ENCODE data around the gene LRRC8A.
"Not testable (repeated sequence)": the region's sequence is repeated elsewhere in the genome, so short reads cannot be mapped to it uniquely, and the experiment has no call there.

DNA sequence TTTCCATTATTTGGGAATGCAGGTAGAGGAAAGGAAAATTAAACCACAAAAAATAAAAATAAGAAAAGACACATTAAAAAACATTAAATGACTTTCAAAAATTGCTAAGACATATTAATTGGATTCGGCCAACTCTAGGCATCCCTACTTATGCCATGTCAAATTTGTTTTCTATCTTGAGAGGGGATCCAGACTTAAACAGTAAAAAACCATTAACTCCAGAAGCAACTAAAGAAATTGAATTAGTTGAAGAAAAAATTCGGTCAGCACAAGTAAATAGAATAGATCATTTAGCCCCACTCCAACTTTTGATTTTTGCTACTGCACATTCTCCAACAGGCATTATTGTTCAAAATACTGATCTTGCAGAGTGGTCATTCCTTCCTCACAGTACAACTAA is 29.3 kb upstream of the LRRC8A start:
- not testable (repeated sequence) for TF ChIP-seq EZH2phosphoT487 (IDR thresholded peaks at IDR 0.05; ENCODE audit: insufficient read depth, low read depth); EZH2 (IDR thresholded peaks at IDR 0.05; ENCODE audit: insufficient read depth, poor library complexity, severe bottlenecking)
